Epithelial cell of proximal tubule (primary cell): ENCODE measurements around the gene SEC63. TPM values are rescaled to one million over a fixed set of nuclear protein-coding genes. Genes with fewer than 3 reads are reported as not detected.
"Not testable (repeated sequence)": the region's sequence is repeated elsewhere in the genome, so short reads cannot be mapped to it uniquely, and the experiment has no call there.

Source experiments
- DNase-seq: peaks from one replicate; pipeline ENCODE4 v3.0.0-alpha.2; 2011; ENCODE audit warnings: low read depth
- H3K4me3 ChIP-seq: 2 replicates; pipeline ENCODE4 v1.5.1; 2011; ENCODE audit warnings: low read depth, mild to moderate bottlenecking, low read length
- CTCF ChIP-seq: conservative IDR thresholded peaks from 2 replicates; pipeline ENCODE4 v1.5.1; 2012; ENCODE audit warnings: low read depth, mild to moderate bottlenecking, low read length
- total RNA-seq: library from RNA; depleted of rRNA; stranded (reverse); fragments of >200 nt; gene quantifications from 2 replicates; pipeline ENCODE4 v1.2.3, GENCODE V29; 2015

Gene SEC63
- total RNA-seq, 1 donor from 2014 or later = 5.4 TPM

- DNase-seq = no peak
- H3K4me3 ChIP-seq = no peak overlapping the region
- no peak for TF ChIP-seq CTCF
Observed at GRCh38 chr6:107972413-107973096, 14.5 kb upstream of the SEC63 start.

- TF ChIP-seq CTCF = no peak
- no peak overlapping the region for H3K4me3 ChIP-seq
- DNase-seq = no peak
Observed at GRCh38 chr6:107971181-107971580, 13.2 kb upstream of the SEC63 start.

- no peak overlapping the region for H3K4me3 ChIP-seq
- DNase-seq = no peak
- no peak for TF ChIP-seq CTCF
Observed at GRCh38 chr6:107970255-107970654, 12.2 kb upstream of the SEC63 start.

GRCh38 chr6:107968081-107968480 lies 10.1 kb upstream of the SEC63 start:
- no peak overlapping the region for H3K4me3 ChIP-seq
- DNase-seq = no peak
- no peak for TF ChIP-seq CTCF

GRCh38 chr6:107965746-107966145 lies 7.7 kb upstream of the SEC63 start:
- H3K4me3 ChIP-seq = no peak overlapping the region
- DNase-seq = peak; percentile 26
- TF ChIP-seq CTCF = no peak

GRCh38 chr6:107962723-107963122 lies 4.7 kb upstream of the SEC63 start:
- no peak for TF ChIP-seq CTCF
- DNase-seq = no peak
- H3K4me3 ChIP-seq = no peak overlapping the region

- no peak overlapping the region for H3K4me3 ChIP-seq
- no peak for TF ChIP-seq CTCF
- DNase-seq = no peak
Observed at GRCh38 chr6:107959392-107959791, 1.4 kb upstream of the SEC63 start.

GRCh38 chr6:107958689-107959362 lies 818 bp upstream of the SEC63 start:
- not testable (repeated sequence) for DNase-seq
- peak overlapping the region; percentile 64 for H3K4me3 ChIP-seq
